Measurements from ENCODE around the gene UBE2C. TPM values are rescaled to one million over a fixed set of nuclear protein-coding genes. Genes with fewer than 3 reads are reported as not detected.

UBE2C gene
- total and polyA plus RNA-seq, 2 donors from 2014 or later = 2.0 to 2.4 TPM

DNA sequence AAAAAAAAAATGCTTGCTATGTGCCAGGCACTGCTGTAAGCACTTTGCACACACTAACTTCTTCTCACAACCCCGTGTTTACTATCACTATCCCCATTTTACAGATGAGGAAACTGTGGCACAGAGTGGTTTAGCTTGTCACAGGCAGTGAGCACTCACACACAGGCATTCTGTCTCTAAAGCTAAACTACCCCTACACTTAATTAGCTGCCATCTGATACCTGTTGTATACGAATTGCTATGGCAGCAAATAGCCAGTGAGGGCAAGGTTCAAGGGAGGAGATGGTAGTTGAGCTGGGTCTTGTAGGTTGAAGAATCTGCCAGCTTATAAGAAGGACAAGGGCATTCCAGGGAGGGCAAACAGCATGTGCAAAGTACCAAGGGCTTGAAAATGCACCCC, 9.5 kb downstream of the UBE2C start:
- H3K36me3 ChIP-seq (ENCODE audit: control insufficient read depth in 2 of 3, insufficient read depth in 3 of 3, low read length in 3 of 3) = no peaks in the 10 kb centered on the region
- intact Hi-C loops (cut with DNase I) = loop anchor here (10.0 kb wide), 1 partner anchor 143 kb away; no protein-coding TSS in a partner anchor
- H3K27ac ChIP-seq (ENCODE audit: low read depth in 2 of 2, low read length in 2 of 2) = no peak overlapping the region
- TF ChIP-seq, protein P1, sequence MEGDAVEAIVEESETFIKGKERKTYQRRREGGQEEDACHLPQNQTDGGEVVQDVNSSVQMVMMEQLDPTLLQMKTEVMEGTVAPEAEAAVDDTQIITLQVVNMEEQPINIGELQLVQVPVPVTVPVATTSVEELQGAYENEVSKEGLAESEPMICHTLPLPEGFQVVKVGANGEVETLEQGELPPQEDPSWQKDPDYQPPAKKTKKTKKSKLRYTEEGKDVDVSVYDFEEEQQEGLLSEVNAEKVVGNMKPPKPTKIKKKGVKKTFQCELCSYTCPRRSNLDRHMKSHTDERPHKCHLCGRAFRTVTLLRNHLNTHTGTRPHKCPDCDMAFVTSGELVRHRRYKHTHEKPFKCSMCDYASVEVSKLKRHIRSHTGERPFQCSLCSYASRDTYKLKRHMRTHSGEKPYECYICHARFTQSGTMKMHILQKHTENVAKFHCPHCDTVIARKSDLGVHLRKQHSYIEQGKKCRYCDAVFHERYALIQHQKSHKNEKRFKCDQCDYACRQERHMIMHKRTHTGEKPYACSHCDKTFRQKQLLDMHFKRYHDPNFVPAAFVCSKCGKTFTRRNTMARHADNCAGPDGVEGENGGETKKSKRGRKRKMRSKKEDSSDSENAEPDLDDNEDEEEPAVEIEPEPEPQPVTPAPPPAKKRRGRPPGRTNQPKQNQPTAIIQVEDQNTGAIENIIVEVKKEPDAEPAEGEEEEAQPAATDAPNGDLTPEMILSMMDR (IDR thresholded peaks at IDR 0.05; ENCODE audit: borderline replicate concordance, extremely low read depth, insufficient read depth) = no peak
- H3K4me1 ChIP-seq (ENCODE audit: control insufficient read depth in 2 of 3, insufficient read depth in 2 of 3, low read depth in 1 of 3, low read length in 3 of 3) = peaks cover 0 to 11% (median 0%) of the 10 kb centered on the region in 3 donors
- H3K4me3 ChIP-seq (ENCODE audit: low read length in 3 of 3) = no peak overlapping the region
- H3K9me3 ChIP-seq (ENCODE audit: control insufficient read depth in 2 of 3, insufficient read depth in 1 of 3, low read length in 3 of 3) = no peaks in the 10 kb centered on the region
- H3K9ac ChIP-seq (ENCODE audit: low read length in 3 of 3) = no peak overlapping the region
- H3K27me3 ChIP-seq (ENCODE audit: control insufficient read depth, insufficient read depth, low read length) = peaks cover 8% of the 10 kb centered on the region
- peak in 4 of 5 donors; percentile 36 to 64 (median 44) for DNase-seq
- no peak for FAIRE-seq

DNA sequence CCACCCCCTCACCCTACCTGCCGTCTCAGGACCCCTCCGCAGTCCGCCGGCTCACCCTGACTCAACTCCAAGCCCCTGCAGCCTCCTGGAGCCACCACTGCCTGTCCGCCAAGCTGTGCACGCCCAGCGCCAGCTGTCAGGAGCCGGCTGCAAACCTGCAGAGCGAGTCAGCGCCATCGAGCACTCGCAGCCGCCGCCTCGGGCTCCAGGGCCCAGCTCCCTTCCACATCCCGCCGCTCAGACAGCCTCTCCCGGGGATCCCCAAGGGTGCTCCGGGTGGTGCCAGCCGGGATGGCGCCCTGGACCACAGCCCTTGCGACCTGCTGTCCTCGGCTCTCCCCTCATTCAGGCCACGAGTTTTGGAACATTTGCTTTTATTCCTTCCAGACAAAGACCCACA, 10.4 kb downstream of the UBE2C start:
- intact Hi-C loops (cut with DNase I) = loop anchor here (10.0 kb wide), 1 partner anchor 142 kb away; no protein-coding TSS in a partner anchor
- TF ChIP-seq, protein P1 (IDR thresholded peaks at IDR 0.05; ENCODE audit: borderline replicate concordance, extremely low read depth, insufficient read depth) = no peak
- H3K9me3 ChIP-seq (ENCODE audit: control insufficient read depth in 2 of 3, insufficient read depth in 1 of 3, low read length in 3 of 3) = no peaks in the 10 kb centered on the region
- DNase-seq = peak; percentile 58 to 81 (median 70)
- H3K36me3 ChIP-seq (ENCODE audit: control insufficient read depth in 2 of 3, insufficient read depth in 3 of 3, low read length in 3 of 3) = no peaks in the 10 kb centered on the region
- H3K4me3 ChIP-seq (ENCODE audit: low read length in 3 of 3) = no peak overlapping the region
- H3K4me1 ChIP-seq (ENCODE audit: control insufficient read depth in 2 of 3, insufficient read depth in 2 of 3, low read depth in 1 of 3, low read length in 3 of 3) = peaks cover 0 to 11% (median 0%) of the 10 kb centered on the region in 3 donors
- peaks cover 8% of the 10 kb centered on the region for H3K27me3 ChIP-seq (ENCODE audit: control insufficient read depth, insufficient read depth, low read length)
- H3K9ac ChIP-seq (ENCODE audit: low read length in 3 of 3) = no peak overlapping the region
- no peak for FAIRE-seq
- H3K27ac ChIP-seq (ENCODE audit: low read depth in 2 of 2, low read length in 2 of 2) = no peak overlapping the region

DNA sequence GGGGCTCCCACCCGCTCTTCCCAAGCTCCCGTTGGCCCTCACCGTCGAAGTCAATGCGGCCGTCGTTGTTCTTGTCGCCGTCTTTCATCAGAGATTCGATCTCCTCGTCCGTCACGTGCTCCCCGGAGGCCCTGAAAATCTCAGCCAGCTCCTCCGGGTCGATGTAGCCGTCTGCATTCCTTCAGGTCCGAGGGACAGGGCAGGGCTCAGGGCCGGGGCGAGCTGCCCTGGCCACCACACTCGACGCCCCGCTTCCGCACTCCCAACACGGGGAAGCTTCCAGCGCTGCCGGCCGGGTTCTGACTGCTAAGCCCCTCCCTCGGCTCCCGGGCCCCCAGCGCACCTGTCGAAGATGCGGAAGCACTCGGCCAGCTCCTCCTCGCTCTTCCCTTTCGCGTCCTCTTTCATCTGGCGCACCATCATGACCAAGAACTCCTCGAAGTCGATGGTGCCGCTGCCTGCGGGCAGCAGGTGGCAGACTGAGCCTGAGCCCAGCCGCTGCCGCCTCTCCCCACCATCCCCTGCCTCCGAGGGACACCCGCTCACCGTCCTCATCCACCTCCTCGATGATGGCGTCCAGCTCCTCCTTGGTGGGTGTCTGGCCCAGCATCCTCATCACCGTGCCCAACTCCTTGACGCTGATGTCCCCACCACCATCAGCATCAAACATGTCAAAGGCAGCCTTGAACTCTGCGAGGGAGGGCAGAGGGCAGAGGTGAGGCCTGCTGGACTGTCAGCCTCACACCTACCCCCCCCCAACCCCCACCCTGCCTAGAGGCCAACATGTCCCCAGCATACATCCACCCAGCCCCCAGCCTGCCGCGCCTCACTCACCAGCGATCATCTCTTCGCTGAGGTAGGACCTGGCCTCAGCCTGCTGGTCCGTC, 11.7 kb downstream of the UBE2C start:
- FAIRE-seq (no peak), DNase-seq (peak; percentile 39 to 81 (median 62))
- TF ChIP-seq, protein P1 (IDR thresholded peaks at IDR 0.05; ENCODE audit: borderline replicate concordance, extremely low read depth, insufficient read depth) = peak; percentile 49
- H3K27me3 ChIP-seq (ENCODE audit: control insufficient read depth, insufficient read depth, low read length) = peaks cover 8% of the 10 kb centered on the region
- H3K27ac ChIP-seq (ENCODE audit: low read depth in 2 of 2, low read length in 2 of 2) = no peak overlapping the region
- H3K9me3 ChIP-seq (ENCODE audit: control insufficient read depth in 2 of 3, insufficient read depth in 1 of 3, low read length in 3 of 3) = no peaks in the 10 kb centered on the region
- no peak overlapping the region for H3K4me3 ChIP-seq (ENCODE audit: low read length in 3 of 3)
- H3K4me1 ChIP-seq (ENCODE audit: control insufficient read depth in 2 of 3, insufficient read depth in 2 of 3, low read depth in 1 of 3, low read length in 3 of 3) = peaks cover 0 to 11% (median 0%) of the 10 kb centered on the region in 3 donors
- intact Hi-C loops (cut with DNase I) = loop anchor here (10.0 kb wide), 1 partner anchor 141 kb away; no protein-coding TSS in a partner anchor
- H3K9ac ChIP-seq (ENCODE audit: low read length in 3 of 3) = no peak overlapping the region
- no peaks in the 10 kb centered on the region for H3K36me3 ChIP-seq (ENCODE audit: control insufficient read depth in 2 of 3, insufficient read depth in 3 of 3, low read length in 3 of 3)
